GM21360 (cell line): ENCODE measurements around the gene SMO.
"Not testable (repeated sequence)": the region's sequence is repeated elsewhere in the genome, so short reads cannot be mapped to it uniquely, and the experiment has no call there.

Source experiments
- ATAC-seq: cut with Tn5 transposase; IDR thresholded peaks from one replicate; pipeline ENCODE4 v1.9.1; 2021; ENCODE audit warnings: mild to moderate bottlenecking, moderate library complexity; ENCODE audit not compliant: unreplicated experiment

The SMO gene

GRCh38 chr7:129169171-129169671 is 19.2 kb upstream of the SMO start:
- peak; percentile 42 for ATAC-seq

DNA sequence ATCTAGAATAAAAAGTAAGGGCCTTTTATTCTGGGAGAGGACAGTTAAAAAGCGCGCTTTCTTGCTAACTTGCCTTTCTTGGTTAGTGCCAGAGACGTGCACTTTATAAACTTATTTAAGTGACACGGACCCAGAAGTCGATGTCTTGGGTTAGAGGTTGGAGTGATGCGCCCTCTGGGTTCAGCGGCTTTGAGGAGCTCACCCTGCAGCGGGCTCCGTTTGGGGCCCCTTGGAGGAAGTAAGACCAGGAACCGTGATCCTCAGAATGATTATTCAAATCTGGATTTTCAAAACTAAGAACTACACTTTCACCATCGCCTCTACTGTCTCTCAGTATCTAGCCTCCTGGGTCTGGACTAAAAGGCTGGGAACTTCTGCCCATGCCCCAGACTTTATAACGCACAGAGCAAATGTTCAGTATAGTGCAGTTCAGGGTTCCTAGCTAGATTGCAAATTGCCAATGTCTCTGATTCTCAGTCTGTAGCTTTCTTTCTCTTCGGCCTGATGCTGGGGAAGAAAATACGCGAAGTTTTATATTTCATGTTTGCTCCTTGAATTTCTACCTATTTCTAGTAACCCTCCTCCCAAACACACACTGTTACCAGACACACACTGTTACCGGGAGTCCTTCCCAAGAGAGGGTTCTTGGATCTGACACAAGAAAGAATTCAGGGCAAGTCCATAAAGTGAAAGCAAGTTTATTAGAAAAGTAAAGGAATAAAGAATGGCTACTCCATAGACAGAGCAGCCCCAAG is 18.6 kb upstream of the SMO start:
- peak; percentile 73 for ATAC-seq

DNA sequence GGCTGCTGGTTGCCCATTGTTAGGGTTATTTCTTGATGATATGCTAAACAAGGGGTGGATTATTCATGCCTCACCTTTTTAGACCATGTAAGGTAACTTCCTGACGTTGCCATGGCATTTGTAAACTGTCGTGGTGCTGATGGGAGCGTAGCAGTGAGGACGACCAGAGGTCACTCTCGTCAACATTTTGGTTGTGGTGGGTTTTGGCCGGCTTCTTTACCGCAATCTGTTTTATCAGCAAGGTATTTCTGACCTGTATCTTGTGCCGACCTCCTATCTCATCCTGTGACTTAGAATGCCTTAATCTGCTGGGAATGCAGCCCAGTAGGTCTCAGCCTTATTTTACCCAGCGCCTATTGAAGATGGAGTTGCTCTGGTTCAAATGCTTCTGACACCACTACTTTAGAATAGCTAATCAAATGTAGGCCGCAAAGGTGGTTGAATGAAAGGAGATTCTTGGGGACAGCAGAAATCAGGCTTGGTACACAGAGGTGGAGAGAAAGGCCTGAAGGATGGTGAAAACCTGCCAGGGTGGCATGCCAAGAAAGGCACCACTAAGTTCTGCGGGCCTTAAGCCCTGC is 17.9 kb upstream of the SMO start:
- ATAC-seq, result no peak

- not testable (repeated sequence) for ATAC-seq
Measured at GRCh38 chr7:129173861-129174260, 14.6 kb upstream of the SMO start.

- no peak for ATAC-seq
Measured at GRCh38 chr7:129176916-129177710, 11.3 kb upstream of the SMO start.

GRCh38 chr7:129184981-129185670 is 3.3 kb upstream of the SMO start:
- ATAC-seq, result no peak

- no peak for ATAC-seq
Measured at GRCh38 chr7:129186749-129187260, 1.6 kb upstream of the SMO start.

GRCh38 chr7:129187681-129188371 is 607 bp upstream of the SMO start:
- no peak for ATAC-seq

- no peak for ATAC-seq
Measured at GRCh38 chr7:129188892-129189660, 643 bp downstream of the SMO start.

DNA sequence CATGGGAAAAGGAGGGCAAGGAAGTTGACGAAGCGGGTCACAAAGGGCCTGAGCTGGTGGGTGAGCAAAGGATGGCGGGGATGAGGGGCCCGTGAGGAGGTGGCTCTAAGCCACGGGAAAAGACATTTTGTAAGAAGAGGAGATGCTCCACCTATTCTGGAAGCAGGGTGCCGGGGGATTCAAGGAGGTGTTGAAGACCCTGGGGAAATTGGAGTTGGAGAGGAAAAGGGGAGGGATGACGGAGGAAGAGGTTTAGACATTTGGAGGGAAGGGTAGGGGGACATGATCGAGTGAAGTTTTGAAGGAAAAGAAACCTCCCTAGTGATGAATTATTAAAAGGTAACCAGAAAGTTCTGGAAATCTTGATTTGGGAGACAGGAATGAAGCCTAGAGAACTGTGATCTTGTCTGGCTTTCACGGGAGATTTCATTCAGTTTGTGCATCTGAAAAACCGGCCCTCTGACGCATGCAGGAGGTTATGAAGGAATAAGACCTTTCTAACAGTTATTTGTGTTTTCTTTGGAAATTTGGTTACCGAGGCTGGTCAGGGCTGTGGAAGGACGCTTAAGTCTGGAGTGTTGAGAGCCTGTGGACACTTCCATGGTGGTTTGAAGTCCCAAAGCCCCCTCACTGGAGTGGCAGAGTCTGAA is 1.4 kb downstream of the SMO start:
- ATAC-seq, result no peak

- ATAC-seq, result no peak
Measured at GRCh38 chr7:129191272-129191671, 2.8 kb downstream of the SMO start.

DNA sequence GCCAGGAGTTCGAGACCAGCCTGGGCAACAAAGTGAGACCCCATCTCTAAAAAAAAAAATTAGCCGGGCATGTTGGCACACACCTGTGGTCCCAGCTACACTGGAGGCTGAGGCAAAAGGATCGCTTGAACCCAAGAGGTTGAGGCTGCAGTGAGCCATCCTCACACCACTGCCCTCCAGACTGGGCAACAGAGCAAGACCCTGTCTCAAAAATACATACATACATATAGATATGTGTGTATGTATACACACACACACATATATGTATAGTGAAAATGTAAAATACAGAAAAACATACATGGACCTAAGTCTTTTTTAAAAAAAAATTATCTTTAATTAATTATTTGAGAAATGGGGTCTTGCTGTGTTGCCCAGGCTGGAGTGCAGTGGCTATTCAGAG is 5.5 kb downstream of the SMO start:
- no peak for ATAC-seq

- ATAC-seq, result no peak
Measured at GRCh38 chr7:129197771-129198170, 9.3 kb downstream of the SMO start.

DNA sequence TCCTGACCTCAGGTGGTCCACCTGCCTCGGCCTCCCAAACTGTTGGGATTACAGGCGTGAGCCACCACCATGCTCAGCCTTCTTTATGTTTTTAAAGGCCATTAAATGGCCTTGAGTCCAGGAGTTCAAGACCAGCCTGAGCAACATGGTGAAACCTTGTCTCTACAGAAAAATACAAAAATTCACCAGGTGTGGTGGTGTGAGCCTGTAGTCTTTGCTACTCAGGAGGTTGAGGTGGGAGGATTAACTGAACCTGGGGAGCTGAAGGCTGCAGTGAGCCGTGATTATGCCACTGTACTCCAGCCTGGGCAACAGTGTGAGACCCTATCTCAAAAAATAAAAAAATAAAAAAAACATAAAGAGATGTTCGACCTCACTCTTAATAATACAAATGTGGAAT is 11.0 kb downstream of the SMO start:
- ATAC-seq, result no peak

GRCh38 chr7:129202058-129202777 is 13.8 kb downstream of the SMO start:
- no peak for ATAC-seq

DNA sequence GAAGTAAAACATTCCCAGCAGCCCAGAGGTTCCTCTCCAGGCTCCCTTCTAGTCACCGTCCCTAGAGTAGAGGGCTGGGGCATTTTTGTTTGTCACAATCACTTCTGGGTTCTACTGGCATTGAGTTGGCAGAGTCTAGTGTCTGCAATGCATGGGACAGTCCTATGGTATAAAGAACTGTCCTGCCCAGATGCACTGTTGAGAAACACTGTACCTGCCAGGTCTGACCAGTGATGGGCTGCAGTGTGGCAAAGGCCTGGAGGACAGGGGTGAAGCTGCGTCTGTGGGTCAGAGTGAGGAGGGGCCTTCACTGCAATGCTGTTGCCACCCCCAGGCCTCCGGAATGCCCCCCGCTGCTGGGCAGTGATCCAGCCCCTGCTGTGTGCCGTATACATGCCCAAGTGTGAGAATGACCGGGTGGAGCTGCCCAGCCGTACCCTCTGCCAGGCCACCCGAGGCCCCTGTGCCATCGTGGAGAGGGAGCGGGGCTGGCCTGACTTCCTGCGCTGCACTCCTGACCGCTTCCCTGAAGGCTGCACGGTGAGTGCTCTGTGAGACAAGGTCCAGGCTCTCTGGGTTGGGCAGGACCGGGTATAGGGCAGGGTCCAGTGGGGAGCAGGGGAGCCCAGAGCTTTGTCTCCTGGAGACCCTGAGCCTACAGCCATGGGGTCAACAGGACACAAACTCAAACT is 14.8 kb downstream of the SMO start:
- no peak for ATAC-seq

GRCh38 chr7:129205126-129205818 is 16.8 kb downstream of the SMO start:
- no peak for ATAC-seq
